Inferior parietal cortex (tissue), 1 donor: ENCODE results near the gene RAP1GAP.
"Not testable (repeated sequence)": the region's sequence is repeated elsewhere in the genome, so short reads cannot be mapped to it uniquely, and the experiment has no call there.

Experiments used
- DNase-seq: peaks from one replicate; pipeline ENCODE4 v3.0.0-alpha.2; 2016; ENCODE audit errors: extremely low spot score

Gene RAP1GAP

DNA sequence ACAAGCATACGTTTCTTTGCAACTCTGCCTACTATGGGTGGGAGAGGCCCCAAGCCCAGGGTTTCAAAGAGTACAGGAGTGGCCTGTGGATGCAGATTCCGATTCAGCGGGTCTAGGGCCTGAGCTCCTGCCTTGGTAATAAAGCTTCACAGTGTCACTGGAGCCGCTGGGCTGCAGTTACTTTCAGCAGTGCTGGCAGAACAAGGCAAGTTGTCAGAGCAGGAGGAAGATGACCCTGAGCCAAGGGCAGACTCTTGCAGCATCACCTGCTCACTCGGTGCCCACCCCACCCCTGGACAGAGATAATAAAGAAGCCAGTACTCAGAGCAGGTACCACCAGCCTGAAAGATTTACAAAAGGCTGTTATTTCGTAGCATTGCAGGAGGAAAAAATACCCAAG lies 8.0 kb upstream of the RAP1GAP start:
- no peak for DNase-seq

DNA sequence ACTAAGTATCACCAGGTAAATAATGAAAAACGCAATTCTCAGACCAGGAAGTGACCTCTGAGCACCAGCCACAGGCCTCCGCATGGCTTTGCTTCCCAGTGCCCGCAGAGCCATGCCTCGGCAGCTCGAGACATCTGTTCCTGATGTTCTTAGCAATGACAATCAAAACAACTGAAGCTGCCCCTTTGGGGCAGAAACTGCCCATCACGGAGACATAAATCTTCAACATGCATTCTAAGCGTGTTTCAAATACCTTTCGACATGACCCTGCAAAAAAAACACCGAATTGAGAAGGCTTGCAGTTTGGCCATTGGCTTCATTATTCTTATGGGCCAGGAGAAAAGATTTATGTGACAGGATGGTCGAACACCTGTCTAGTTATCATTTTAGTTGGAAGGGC lies 5.8 kb upstream of the RAP1GAP start:
- DNase-seq: no peak

DNA sequence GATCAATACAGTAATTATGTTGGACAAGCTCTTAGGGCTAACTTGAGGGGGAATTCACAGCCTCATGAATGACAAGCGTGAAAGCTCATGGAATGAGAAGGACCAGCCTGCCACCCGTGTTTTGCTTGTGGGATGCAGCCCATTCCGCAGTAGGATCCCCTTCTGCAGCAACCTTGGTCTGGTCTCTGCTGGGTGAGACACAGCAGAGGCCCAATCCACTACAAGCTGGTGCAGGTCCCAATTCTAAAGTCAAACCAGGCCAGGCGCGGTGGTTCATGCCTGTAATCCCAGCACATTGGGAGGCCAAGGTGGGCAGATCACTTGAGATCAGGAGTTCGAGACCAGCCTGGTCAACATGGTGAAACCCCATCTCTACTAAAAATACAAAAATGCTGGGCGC lies 4.7 kb upstream of the RAP1GAP start:
- not testable (repeated sequence) for DNase-seq

DNA sequence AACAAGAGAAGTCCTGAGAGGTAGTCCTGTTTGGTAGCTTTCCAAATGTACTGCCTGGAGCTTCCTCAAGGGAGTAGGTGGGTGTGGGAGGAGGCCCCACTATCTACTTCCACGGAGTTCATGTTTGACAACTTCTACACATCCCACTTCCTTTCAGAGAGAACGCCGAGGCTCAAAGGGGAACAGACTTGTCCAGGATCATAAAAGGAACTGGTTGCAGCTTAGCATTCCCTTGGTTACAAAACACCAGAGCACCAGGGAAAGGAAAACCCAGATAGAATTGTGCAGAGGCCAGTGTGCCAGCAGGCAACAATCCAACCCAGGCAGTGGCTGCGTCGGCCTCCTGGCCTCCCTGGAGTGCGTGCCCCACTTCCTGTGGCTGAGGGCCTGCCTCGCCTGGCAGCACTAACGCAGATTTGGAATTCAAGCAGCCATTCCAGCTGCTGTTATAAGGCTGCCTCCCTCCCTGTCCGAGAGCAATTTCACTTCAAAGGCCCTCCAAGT lies 4.2 kb upstream of the RAP1GAP start:
- no peak for DNase-seq

DNA sequence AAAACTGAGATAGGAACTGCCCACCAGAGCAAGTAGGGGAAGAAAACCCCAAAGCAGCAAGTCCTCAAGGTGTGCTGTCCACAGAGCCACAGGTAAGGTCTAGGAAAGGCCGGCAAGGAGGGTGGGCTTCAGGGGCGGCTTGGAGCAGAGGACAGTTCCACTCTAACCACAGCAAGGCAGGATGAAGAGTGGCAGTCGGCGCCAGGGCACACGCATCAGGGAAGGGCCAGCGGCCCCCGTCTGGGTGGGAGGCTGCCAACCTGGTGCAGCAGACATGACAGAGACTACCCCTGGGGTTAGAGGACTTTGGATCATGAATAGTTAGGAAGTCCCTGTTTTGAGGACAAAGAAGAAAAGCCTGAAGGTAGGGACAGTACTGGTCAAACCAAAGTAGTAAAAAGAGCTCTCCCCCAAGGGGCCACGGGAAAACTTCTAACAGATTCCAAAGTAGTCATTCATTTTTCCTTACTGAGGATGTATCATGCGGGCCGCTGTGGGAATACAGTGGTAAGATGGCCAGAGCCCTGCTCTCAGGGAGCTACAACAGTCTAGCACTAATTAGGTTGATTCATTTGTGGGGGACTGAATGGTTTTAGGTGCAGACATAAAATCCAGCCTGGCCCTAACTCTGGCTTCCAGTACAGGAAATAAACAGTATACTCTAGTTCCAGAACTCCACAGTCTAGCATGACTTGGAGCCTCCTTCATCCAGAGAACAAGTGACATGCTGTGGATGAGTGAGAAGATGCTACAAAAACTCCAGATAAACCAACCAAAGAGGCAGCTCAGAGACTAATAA lies 3.5 kb upstream of the RAP1GAP start:
- DNase-seq: no peak

DNA sequence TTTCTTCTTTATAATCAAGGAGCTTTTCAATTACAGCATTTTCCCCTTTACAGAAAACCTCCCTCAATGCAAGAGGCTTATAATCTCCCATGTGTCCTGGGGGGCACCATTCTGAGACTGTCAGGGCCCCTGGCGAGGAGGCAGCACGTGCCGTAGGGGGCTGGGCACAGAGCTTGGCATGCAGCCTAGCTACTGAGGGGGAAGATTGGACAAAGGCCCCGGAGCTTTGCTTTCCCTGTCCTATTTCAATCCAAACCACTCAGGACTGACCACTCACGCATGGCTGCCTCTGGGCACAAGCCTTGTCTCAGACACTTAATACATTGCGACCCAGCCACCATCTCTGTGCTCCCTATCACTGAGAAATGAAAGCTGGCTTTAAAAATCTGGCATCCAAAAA lies 2.8 kb upstream of the RAP1GAP start:
- no peak for DNase-seq

DNA sequence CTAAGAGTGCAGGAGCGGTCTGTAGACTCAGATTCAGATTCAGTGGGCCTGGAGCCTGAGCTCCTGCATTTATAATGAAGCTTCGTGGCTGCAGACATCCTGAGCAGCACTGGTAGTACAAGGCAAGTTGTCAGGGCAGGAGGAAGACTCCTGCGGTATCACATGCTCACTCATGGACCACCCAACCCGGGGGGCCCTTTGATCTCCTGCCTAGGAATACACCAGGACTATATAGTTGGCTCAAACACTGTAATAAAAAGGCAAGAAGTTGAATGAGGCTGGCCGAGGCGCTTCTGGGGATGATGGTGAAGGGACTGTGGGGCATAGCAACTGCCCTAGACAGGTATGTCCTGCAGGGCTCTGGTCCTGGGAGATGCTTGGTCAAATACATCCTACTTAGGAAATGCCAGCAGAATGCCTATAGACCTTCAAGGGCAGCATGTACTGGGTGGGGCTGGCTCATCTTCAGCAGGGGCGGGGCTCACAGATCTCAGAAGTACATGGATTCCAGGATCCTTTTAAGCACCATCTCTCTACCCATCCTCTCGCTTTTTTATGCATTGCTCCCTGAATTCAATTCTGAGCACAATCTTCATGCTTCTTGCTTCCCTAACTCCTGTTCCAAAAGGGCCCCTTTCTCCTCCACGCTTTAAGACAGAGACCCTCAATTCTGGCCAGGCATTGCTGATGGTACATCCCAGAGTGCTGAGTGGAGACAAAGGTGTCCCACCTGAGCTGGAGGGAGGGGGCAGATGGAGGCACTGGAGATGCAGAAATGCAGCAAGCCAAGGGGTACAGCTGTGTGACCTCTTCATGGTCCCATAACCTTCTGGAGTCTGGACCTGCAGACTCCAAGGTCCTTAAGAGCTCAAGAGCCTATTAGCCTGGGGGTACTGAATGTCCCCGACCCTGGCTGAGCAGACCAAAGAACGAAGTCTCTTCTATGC lies 2.1 kb upstream of the RAP1GAP start:
- DNase-seq: no peak

DNA sequence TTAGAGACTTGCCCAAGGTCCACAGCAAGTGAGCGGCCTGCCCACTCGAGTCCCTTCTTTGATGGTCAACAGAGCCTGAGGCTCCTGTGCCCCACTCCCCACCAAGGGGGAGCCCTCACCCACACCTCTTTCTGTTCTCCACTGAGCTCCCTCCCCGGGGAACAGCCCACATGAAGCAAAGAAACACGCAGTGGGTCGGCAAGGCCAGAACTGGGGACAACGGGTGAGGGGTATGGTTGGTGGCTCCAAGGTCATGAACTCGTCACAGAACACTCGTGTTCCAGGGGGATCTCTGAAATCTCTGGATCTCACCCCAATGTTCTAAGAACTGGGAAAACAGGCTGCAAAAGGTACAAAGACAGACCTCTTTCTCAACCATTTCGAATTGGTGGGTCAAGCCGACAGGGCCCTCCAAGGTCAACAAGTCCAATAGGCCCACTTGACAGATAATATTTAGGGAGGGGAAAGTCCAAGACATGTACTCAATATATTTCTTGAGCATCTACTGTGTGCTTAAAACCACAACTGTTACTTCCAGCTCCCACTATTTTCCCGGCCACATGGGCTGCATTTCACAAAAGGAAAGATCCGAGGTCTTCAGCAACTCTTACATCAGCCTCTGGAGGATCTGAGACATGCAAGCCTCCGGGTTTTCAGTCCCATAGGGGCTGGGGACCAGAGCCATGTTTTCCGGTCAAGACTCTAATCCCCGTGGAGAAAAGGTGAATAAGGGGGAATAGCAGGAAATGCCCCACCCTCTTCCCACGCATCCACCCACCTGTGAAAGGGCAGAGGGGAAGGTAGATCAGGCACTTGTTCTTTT lies 1.1 kb upstream of the RAP1GAP start:
- no peak for DNase-seq

DNA sequence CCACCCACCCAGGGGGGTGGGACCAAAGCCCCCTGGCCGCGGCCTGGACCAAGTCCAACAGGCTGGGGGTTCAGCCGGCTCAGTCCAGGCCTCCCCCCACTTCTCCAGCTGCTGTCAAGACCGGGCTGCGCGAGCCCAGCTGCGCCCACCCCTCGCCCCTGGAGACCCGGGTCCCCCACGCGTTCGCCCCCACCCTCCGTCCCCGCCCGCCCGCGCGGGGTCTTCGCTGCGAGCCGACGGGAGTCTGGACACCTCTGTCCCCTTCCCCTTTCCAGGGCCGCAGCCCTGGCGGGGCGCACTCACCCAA lies 253 bp downstream of the RAP1GAP start:
- no peak for DNase-seq

DNA sequence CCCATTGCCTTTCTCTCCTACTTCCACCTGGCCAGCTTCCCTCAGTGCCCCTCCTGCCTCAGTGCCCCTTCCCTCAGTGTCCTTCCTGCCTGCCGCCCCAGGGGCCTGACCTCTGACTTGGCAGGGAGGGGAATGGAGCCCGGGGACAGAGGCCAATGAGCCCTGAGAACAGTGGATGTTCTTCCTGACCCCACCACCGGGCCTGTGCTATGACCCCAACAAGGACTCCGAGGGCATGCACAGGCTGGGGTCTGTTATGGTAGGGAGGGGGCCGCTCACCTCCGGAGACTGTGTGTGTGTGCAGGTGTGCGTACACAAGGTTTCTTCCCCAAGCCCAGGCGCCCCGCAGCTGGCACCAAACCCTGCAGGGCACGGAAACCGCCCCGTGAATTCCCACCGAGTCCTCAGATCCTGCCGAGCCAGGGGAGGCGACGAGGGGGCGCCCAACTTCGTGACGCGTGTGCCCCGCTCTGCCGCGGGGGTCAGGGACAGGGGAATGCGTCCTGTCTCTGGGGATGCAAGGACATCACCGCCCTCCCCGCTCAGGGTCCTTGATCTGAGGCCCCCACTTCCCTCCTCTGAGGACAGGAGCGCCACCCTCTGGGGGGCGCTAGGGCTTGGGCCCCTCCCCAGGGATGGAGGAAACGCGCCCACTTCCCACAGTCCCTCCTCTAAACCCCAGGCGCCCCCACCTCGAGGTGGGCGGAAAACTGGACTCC lies 766 bp downstream of the RAP1GAP start:
- DNase-seq: no peak

DNA sequence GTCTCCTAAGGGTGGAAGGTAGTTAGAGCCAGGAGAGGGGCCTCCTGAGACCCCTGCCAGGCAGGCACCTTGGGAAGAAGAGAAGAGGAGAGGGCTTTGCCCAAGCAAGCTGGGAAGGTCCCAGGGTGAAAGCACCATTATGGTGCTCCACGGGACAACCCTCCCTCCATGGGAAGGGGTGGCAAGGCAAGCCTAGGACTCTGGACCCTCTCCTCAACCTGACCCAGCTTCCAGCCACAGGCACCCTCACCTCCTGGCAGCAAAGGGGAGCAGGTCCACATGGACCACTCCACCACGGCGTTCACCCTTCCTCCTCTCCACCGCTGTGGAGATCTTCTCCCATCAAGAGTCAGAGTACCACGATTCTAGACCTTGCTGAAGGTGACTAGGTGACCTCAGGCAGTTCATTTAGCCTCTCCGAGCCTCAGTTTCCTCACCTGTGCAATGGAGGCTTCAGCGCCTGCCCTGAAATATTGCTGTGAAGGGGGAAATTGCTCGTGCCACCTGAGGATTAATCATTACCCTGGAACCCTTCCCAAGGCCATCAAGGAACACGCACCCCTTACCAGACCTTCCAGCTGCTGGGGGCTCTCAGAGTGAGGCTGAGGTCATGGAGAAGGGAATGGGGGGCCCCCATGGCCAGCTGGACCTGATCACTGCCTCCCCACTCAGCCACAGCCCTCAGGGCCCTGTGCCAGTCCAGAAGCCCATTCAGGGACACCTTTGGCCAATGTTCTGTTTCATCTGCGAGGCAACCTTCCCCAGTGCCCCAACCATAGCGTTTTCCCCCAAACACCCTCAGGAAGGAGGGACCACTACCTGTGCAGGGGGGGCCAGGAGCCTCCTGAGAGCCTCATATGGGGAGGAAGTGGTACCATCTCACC lies 1.6 kb downstream of the RAP1GAP start:
- DNase-seq: no peak

DNA sequence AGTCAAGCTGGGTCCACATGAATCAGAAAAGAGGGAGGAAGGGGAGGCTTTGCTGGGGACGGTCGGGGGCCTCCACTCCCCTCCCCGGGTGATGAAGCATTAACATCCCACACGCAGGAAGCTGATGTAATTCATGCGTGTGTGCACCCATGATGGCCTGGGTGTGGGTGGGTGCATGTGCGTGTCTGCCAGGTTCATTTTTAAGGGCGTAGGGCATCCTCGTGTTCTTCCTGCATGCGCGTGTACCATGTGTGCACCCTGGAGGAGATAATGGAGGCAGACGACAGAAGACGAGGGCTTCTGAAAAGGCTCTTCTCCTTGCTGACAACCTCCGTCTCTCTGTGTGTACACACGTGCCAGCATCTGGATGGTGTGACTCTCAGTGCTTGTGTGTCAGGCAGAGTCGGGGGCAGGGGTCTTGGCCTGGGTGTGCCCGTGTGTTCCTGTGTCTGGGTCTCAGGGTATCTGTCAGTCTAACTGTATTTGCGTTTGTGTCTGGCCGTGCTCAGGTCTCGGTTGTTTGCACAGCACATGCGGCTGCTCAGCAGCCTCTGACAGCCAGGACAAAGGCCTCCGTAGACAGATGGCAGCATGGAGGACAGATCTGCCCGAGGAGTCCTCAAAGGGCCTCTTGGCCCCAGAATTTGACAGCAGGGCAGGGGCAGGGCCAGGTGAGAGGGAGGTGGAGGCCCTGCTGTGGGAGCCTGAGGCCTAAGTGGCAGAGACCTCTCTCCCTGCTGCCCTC lies 2.4 kb downstream of the RAP1GAP start:
- DNase-seq: no peak

DNA sequence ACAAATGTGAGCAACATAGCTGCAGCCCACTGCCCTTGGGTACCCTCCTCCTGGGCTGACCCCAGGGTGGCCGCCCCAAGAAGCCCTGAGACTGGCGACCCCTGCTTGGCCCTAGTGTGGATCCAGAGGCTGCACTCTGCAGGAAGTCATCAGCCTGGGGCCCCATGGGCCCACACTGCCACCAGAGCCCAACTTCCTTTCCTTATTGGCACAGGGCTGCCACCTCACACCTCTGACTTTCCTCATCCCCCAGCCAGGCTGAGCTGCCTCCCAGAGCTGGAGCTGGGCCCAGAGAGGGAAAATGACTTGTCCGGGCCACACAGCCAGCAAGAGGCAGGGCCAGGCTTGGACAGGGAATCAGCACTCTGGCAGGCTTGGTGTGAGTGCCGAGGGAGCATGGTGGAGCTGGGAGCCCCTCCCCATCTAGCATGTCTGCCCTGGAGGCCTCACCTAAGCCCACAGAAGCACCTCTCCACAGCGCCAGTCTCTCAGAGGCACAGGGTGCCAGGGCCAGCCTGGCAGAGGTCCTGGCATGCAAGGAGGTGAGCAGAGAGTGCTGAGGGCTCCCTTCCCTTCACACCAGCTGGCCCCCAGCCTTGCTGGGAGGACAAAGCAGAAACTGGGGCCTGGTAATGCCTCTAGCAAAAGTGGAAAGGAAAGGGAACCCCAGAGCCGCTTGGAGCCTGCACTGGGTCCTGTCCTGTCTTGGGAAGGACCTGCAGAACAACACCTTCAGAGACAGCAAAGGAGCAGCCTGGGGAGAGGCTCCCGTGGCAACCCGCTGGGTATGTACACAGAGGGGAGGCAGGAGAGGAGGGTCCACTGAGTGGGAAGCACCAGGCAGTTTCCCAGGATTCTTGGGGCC lies 3.2 kb downstream of the RAP1GAP start:
- no peak for DNase-seq

DNA sequence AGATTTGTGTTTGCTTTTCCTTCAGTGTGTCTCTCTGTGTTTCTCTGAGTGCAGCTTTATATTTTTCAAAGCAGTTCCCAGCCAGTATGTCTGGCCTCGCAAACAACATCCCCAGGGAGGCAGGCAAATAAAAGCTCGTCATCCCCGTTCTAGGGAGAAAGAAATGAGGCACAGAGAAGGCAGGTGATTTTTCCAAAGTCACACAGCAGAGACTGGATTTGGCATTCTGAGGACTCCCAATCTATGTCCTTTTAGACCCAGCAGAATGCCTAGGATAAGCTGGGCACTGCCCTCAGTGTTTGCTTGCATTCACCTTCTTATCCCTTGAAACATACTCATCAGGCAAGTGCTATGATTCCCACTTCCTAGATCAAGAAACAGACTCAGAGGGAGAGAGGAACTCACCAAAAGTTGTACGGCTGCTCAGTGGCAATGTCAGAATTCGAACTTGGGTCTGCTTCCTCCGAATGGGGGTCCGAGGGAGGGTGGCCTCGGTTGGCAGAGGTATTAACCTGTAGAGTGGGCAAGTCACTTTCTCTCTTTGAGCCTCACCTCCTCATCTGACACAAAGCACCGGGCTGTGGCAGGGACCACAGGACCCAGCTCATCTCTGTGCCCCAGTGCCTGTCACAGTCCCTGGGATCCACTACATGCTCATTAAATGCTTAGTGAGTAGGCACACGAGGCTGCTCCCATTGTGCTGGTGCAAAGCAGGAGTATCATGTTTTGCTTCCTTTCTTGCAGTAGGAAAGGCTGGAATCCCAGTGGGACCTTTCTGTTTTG lies 4.2 kb downstream of the RAP1GAP start:
- DNase-seq: no peak

DNA sequence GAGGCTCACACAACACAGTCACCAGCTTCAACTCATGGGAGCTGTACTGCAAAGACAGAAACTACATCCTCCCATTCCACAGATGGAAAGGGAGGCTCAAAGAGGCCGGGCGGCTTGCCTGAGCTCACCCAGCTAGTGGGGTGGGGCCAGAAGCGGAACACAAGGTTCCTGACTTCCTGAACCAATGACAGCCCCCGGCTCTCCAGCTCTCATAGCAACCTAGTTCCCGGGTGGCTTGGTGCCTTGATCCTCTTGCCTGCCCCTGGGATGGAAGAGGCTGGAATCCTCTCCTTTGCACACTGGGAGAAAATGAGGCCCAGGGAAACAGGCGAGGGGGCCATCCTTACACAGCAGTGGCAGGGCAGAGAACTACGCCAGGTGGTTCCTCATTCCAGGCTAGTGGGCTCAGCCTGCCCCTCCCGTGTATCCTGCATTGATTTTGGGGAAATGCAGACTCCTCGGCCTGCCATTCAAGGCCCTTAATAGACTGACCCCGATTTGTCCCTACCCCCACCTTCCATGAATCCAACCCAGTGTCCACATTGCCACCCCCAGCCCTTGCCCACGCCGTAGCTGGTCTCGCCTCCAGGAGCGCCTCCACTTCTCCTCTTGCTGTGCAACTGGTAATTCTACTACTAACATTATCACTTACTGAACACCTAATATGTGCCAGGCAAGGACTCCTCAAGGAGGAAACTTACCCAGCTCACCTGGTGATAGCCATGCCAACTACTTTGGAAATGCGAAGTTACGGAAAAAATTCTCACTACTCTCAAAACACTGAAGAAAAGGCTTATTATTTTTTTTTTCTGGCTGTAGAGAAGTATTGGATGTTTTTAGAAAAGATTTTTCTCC lies 5.0 kb downstream of the RAP1GAP start:
- DNase-seq: no peak

DNA sequence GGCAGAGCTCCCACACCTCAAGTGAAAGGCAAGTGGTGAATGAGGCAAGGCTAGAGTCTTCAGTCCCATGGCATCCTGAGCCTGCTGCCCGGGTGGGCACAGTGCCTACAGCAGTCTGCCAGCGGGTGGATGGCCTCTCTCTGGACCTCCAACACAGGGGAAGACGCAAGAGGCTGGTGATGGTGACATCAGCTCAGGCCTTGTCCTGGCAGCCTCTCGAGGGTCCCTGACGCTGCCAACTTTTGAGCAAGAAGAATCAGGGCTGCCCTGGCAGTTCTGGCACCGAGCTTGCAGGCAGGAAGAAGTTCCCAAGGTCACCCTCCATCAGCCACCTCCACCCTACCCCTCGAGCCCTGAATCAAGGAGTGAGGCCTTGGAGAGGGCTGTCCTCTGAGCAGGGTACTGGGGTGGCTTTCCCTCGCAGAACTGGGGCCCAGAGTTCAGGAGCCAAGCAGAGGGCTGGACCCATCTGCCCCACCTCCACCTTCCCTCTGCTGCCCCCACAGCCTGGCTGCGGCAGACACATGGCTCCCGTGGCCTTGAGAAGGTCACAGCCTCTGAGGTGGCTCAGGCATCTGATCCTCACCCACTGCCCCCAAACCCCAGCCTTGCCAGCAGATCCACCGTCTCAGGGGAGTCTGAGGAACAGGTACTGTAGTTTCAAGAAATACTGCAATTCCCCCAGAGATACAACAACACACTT lies 5.8 kb downstream of the RAP1GAP start:
- no peak for DNase-seq
